Tibial nerve (tissue), 4 donors: ENCODE measurements around the gene FYTTD1.

Experiments used
- EP300 ChIP-seq, 2 donors: sonication (generic); formaldehyde crosslinking; IDR thresholded peaks; one replicate each; pipeline ENCODE4 v1.6.1; 2017; ENCODE audit warnings: antibody characterized with exemption in 2 of 2, mild to moderate bottlenecking in 1 of 2
- TF ChIP-seq, protein P1 (sequence below), 5 experiments: fragments of 200-600 bp in 3 of 5; fragments of 450-650 bp in 2 of 5; sonication (generic) in 3 of 5; IDR thresholded peaks; one replicate each; pipeline ENCODE4 v1.5.1; 2016 to 2019; ENCODE audit warnings: antibody characterized with exemption in 5 of 5, mild to moderate bottlenecking in 3 of 5, moderate library complexity in 2 of 5

DNA sequence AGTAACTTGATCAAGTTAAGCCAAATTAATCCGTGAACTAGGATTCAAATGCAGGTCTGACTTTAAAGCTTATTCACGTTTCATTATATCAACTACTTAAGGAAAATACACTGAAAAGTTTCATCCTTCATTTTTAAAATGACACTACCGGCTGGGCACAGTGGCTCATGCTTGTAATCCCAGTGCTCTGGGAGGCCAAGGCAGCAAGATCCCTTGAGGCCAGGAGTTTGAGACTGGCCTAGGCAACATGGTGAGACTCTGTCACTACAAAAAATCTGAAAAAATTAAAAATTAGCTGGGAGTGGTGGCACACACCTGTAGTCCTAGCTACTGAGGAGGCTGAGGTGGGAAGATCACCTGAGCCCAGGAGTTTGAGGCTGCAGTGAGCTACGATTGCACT lies 16.6 kb upstream of the FYTTD1 start:
- TF ChIP-seq EP300 (IDR thresholded peaks at IDR 0.05): no peak
- TF ChIP-seq, protein P1, sequence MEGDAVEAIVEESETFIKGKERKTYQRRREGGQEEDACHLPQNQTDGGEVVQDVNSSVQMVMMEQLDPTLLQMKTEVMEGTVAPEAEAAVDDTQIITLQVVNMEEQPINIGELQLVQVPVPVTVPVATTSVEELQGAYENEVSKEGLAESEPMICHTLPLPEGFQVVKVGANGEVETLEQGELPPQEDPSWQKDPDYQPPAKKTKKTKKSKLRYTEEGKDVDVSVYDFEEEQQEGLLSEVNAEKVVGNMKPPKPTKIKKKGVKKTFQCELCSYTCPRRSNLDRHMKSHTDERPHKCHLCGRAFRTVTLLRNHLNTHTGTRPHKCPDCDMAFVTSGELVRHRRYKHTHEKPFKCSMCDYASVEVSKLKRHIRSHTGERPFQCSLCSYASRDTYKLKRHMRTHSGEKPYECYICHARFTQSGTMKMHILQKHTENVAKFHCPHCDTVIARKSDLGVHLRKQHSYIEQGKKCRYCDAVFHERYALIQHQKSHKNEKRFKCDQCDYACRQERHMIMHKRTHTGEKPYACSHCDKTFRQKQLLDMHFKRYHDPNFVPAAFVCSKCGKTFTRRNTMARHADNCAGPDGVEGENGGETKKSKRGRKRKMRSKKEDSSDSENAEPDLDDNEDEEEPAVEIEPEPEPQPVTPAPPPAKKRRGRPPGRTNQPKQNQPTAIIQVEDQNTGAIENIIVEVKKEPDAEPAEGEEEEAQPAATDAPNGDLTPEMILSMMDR (IDR thresholded peaks at IDR 0.05): no peak
